HL-60/S4 treated with phorbol 12-myristate 13-acetate at 8.2 ng/mL for 4 days and 3 days (cell line): ENCODE data around the gene TRNP1.
"Not testable (repeated sequence)": the region's sequence is repeated elsewhere in the genome, so short reads cannot be mapped to it uniquely, and the experiment has no call there.

Source experiments
- in situ Hi-C: fragments of 300-500 bp; cut with MboI; formaldehyde crosslinking; loops from 2 replicates; pipeline ENCODE4 v1.15.0; 2022; ENCODE audit warnings: low sequenced_read_pairs

TRNP1 gene

GRCh38 chr1:26972390-26972789 lies 21.1 kb upstream of the TRNP1 start:
- in situ Hi-C loops, result no loop called here

GRCh38 chr1:26972821-26973220 lies 20.7 kb upstream of the TRNP1 start:
- in situ Hi-C loops, result no loop called here

GRCh38 chr1:26976621-26977510 lies 16.6 kb upstream of the TRNP1 start:
- in situ Hi-C loops, result no loop called here

- in situ Hi-C loops, result no loop called here
Observed at GRCh38 chr1:26978901-26979300, 14.6 kb upstream of the TRNP1 start.

GRCh38 chr1:26981146-26981846 lies 12.2 kb upstream of the TRNP1 start:
- in situ Hi-C loops, result no loop called here

- in situ Hi-C loops, result no loop called here
Observed at GRCh38 chr1:26983863-26984262, 9.6 kb upstream of the TRNP1 start.

GRCh38 chr1:26984291-26984690 lies 9.2 kb upstream of the TRNP1 start:
- in situ Hi-C loops, result no loop called here

GRCh38 chr1:26986658-26987057 lies 6.8 kb upstream of the TRNP1 start:
- in situ Hi-C loops, result no loop called here

- in situ Hi-C loops, result not testable (repeated sequence)
Observed at GRCh38 chr1:26989403-26990109, 3.9 kb upstream of the TRNP1 start.

GRCh38 chr1:26991310-26992116 lies 2.0 kb upstream of the TRNP1 start:
- in situ Hi-C loops, result no loop called here

GRCh38 chr1:26994020-26994786 lies 711 bp downstream of the TRNP1 start:
- in situ Hi-C loops, result no loop called here

GRCh38 chr1:26994787-26995517 lies 1.5 kb downstream of the TRNP1 start:
- in situ Hi-C loops, result no loop called here

- in situ Hi-C loops, result no loop called here
Observed at GRCh38 chr1:26996024-26996423, 2.5 kb downstream of the TRNP1 start.

GRCh38 chr1:26996665-26997064 lies 3.2 kb downstream of the TRNP1 start:
- in situ Hi-C loops, result no loop called here

- in situ Hi-C loops, result no loop called here
Observed at GRCh38 chr1:26998429-26999300, 5.2 kb downstream of the TRNP1 start.

- in situ Hi-C loops, result no loop called here
Observed at GRCh38 chr1:26999440-26999987, 6.0 kb downstream of the TRNP1 start.

- in situ Hi-C loops, result no loop called here
Observed at GRCh38 chr1:27000090-27000816, 6.8 kb downstream of the TRNP1 start.
